Measurements from ENCODE around the gene TMEM217.

Gene TMEM217

DNA sequence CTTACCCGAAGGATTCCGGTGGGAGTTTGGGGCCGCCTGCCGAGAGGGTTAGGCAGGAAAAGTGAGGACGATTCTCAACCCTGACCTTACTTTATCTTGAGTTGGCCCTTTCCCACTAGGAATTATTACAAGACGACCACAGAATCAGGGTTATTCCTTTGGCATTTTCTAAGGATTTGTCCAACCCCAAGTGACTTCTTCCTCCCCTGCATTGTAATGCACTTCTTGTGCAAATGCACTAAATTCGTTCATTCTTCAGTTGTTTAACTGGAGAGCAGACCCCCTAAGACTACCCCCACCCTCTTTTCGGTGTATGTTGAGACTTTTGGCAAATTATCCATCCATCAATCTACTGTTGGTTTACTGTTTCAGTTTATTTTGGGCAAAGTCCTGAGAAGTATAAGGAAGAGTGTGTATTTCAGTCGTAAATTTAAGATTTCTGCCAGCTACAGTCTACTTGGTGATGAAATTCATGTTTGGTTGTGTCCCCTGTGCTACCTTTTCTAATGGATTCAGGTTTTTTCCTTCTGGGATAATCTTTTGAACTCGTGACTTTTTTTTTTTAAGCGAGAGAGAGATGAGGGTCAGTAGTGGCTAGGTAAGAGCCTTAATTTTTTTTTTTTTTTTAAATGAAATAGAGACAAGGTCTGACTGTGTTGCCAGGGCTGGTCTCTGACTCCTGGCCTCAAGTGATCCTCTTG is 611 bp upstream of the TMEM217 start:
- H3K4me3 Mint-ChIP-seq = peak overlapping the region; percentile 90 to 99 (median 93)
- peaks cover 3% of the 10 kb centered on the region for H3K36me3 Mint-ChIP-seq (ENCODE audit: low read depth)
- peaks cover 31% of the 10 kb centered on the region for H3K4me1 Mint-ChIP-seq
- peaks cover 5% of the 10 kb centered on the region for H3K27me3 Mint-ChIP-seq (ENCODE audit: low read depth)
- no peaks in the 10 kb centered on the region for H3K9me3 Mint-ChIP-seq
- TF ChIP-seq, protein P1, sequence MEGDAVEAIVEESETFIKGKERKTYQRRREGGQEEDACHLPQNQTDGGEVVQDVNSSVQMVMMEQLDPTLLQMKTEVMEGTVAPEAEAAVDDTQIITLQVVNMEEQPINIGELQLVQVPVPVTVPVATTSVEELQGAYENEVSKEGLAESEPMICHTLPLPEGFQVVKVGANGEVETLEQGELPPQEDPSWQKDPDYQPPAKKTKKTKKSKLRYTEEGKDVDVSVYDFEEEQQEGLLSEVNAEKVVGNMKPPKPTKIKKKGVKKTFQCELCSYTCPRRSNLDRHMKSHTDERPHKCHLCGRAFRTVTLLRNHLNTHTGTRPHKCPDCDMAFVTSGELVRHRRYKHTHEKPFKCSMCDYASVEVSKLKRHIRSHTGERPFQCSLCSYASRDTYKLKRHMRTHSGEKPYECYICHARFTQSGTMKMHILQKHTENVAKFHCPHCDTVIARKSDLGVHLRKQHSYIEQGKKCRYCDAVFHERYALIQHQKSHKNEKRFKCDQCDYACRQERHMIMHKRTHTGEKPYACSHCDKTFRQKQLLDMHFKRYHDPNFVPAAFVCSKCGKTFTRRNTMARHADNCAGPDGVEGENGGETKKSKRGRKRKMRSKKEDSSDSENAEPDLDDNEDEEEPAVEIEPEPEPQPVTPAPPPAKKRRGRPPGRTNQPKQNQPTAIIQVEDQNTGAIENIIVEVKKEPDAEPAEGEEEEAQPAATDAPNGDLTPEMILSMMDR (IDR thresholded peaks at IDR 0.05; ENCODE audit: unreplicated experiment in 3 of 3) = no peak
- H3K27ac Mint-ChIP-seq = peak overlapping the region; percentile 56 to 96 (median 87)

DNA sequence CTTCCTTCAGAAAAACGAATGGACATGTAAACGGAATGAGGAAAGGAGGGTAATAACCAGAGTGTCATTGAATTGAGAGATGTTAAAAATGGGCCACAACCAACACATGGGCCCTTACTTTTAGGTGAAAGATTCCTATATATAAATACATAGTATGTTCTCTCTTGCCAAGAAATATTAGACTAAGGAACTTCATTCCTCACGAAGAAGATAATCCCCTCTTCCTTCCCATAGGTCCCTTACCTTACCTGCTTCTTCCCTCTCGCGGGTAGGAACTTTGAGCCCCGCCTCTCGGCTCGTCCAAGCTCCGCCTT is 667 bp downstream of the TMEM217 start:
- Mint-ChIP-seq H3K4me3 (peak overlapping the region; percentile 90 to 99 (median 93)), H3K27me3 (ENCODE audit: low read depth) (peaks cover 5% of the 10 kb centered on the region), H3K36me3 (ENCODE audit: low read depth) (no peaks in the 10 kb centered on the region), H3K27ac (peak overlapping the region; percentile 56 to 96 (median 87)), H3K4me1 (peaks cover 26% of the 10 kb centered on the region), H3K9me3 (no peaks in the 10 kb centered on the region)
- TF ChIP-seq, protein P1 (IDR thresholded peaks at IDR 0.05; ENCODE audit: unreplicated experiment in 3 of 3) = no peak

DNA sequence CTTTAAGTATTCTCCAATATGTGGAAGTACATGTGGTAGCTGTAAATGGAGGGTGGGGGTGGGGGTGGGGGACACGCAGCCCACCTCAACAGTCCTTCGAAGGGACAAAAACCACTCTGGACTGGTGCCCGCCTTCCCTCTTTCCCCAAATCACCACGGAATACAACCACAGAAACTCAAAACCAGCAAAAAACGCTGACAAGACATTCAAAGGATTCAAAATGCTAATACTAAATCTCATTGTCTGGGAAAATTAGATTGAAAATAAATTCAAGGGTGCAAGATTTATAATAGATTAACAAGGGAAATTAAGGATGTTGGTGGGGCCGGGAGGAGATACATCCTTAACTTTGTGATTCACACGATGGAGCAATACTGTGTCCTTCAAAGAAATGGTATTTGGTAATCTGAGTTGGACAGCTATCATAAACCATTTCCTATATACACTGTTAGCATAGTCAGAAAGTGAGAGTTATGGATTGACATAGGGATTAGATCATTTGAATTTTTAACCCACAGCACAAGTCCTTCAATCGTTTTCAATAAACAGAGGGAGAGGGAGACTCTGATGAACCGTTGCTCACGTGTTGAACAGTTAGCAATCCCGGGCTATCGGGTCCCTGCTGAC is 1.1 kb downstream of the TMEM217 start:
- Mint-ChIP-seq H3K36me3 (ENCODE audit: low read depth) (no peaks in the 10 kb centered on the region), H3K9me3 (no peaks in the 10 kb centered on the region), H3K27me3 (ENCODE audit: low read depth) (peaks cover 5% of the 10 kb centered on the region), H3K27ac (peak overlapping the region; percentile 56 to 96 (median 87)), H3K4me3 (peak overlapping the region; percentile 90 to 99 (median 93)), H3K4me1 (peaks cover 26% of the 10 kb centered on the region)
- TF ChIP-seq, protein P1 (IDR thresholded peaks at IDR 0.05; ENCODE audit: unreplicated experiment in 3 of 3) = no peak

DNA sequence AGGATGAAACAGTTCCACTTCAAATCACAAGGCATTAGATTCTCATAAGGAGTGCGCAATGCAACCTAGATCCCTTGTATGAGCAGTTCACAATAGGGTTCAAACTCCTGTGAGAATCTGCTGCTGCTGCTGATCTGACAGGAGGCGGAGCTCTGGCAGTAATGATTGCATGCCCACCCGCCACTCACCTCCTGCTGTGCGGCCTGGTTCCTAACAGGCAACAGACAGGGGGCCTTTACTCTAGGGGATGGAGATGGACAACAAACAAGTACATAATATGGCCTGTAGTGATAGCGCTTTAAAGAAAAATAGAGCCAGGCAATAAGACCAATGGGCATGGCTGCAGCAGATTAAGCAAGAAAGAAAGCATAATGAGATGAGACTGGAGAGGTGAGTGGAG is 3.1 kb downstream of the TMEM217 start:
- TF ChIP-seq, protein P1 (IDR thresholded peaks at IDR 0.05; ENCODE audit: unreplicated experiment in 3 of 3) = no peak
- H3K36me3 Mint-ChIP-seq (ENCODE audit: low read depth) = no peaks in the 10 kb centered on the region
- H3K4me3 Mint-ChIP-seq = peak overlapping the region; percentile 4 to 57 (median 39)
- no peak overlapping the region for H3K27ac Mint-ChIP-seq
- no peaks in the 10 kb centered on the region for H3K9me3 Mint-ChIP-seq
- peaks cover 5% of the 10 kb centered on the region for H3K27me3 Mint-ChIP-seq (ENCODE audit: low read depth)
- H3K4me1 Mint-ChIP-seq = peaks cover 25% of the 10 kb centered on the region

DNA sequence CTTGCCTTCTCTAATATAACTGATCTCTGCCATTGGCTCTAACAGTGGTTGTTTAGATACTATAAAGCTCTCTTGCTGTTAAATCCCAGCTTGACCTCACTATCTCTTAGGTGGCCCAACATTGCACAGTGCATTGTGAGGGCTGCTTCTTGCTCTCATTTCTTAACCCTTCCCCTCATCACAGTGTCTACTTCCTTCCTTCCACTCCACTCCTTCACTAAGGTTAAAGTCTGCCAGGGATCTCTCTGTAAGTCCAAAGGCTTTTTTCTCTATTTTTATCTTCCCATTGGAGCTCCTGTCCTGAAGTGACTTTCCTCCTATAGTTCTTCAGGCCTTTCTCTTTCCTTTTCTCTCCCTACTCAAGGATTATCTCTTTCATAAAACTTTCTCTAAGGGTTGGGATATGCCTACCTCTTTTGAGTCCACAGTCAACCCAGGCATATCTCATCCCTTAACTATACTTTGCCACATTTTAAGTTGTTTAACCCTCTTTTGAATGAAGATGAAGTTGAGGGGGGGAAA is 4.4 kb downstream of the TMEM217 start:
- H3K27me3 Mint-ChIP-seq (ENCODE audit: low read depth) = peaks cover 5% of the 10 kb centered on the region
- H3K9me3 Mint-ChIP-seq = peaks cover under 1% of the 10 kb centered on the region

More for the DNA sequence above, 4.4 kb downstream of the TMEM217 start:
- H3K4me1 Mint-ChIP-seq = peaks cover 14% of the 10 kb centered on the region
- H3K36me3 Mint-ChIP-seq (ENCODE audit: low read depth) = no peaks in the 10 kb centered on the region
- no peak overlapping the region for H3K4me3 Mint-ChIP-seq
- peak overlapping the region in 2 of 3 experiments; percentile 1 to 6 for H3K27ac Mint-ChIP-seq
- TF ChIP-seq, protein P1 (IDR thresholded peaks at IDR 0.05; ENCODE audit: unreplicated experiment in 3 of 3) = no peak
